HCT116 (cell line): ENCODE results near the gene DCDC2.

Experiments
- CTCF ChIP-seq, 3 experiments: fragments of 200-600 bp in 1 of 3; sonication (generic) in 1 of 3; IDR thresholded peaks in 2 of 3; conservative IDR thresholded peaks in 1 of 3; 2 replicates each; pipeline ENCODE4 v1.5.1; 2012 to 2017; ENCODE audit warnings: low read depth in 2 of 3, low read length in 2 of 3, antibody characterized with exemption in 1 of 3, borderline replicate concordance in 1 of 3, control low read depth in 1 of 3, mild to moderate bottlenecking in 1 of 3, mixed read lengths in 1 of 3, mixed run types in 1 of 3, moderate library complexity in 1 of 3; ENCODE audit not compliant: insufficient read depth in 1 of 3
- JUND ChIP-seq: IDR thresholded peaks from 2 replicates; pipeline ENCODE4 v1.6.1; 2012
- POLR2A ChIP-seq: IDR thresholded peaks from 2 replicates; pipeline ENCODE4 v1.7.0; 2011; ENCODE audit warnings: borderline replicate concordance; ENCODE audit not compliant: insufficient read depth, insufficient read length; ENCODE audit errors: extremely low read depth
- POLR2AphosphoS5 ChIP-seq: IDR thresholded peaks from 2 replicates; pipeline ENCODE4 v1.6.1; 2011; ENCODE audit warnings: mild to moderate bottlenecking, low read depth, low read length, moderate library complexity
- RAD21 ChIP-seq: IDR thresholded peaks from 2 replicates; pipeline ENCODE4 v1.6.1; 2012; ENCODE audit warnings: low read depth, mild to moderate bottlenecking
- SP1 ChIP-seq: IDR thresholded peaks from 2 replicates; pipeline ENCODE4 v1.6.1; 2012; ENCODE audit warnings: low read depth
- TCF7L2 ChIP-seq: IDR thresholded peaks from 2 replicates; pipeline ENCODE4 v1.7.0; 2011; ENCODE audit warnings: borderline replicate concordance, inconsistent platforms; ENCODE audit not compliant: insufficient read depth, insufficient read length; ENCODE audit errors: extremely low read depth
- YY1 ChIP-seq: IDR thresholded peaks from 2 replicates; pipeline ENCODE4 v1.6.1; 2011; ENCODE audit warnings: low read length, low read depth, moderate library complexity, mild to moderate bottlenecking; ENCODE audit not compliant: insufficient replicate concordance; ENCODE audit errors: extremely low read depth
- ZNF274 ChIP-seq: fragments of 200-500 bp; sonication (Bioruptor generic); IDR thresholded peaks from 2 replicates; pipeline ENCODE4 v1.6.1; 2014; ENCODE audit warnings: mild to moderate bottlenecking, low read depth, low read length, inconsistent platforms

- TF ChIP-seq TCF7L2 (no peak), POLR2A (no peak), RAD21 (no peak), CTCF (IDR thresholded peaks at IDR 0.05 in 2 of 3, conservative IDR thresholded peaks at IDR 0.05 in 1 of 3; ENCODE audit: borderline replicate concordance in 1 of 3, insufficient read depth in 1 of 3, low read depth in 2 of 3, low read length in 2 of 3) (no peak), POLR2AphosphoS5 (no peak), YY1 (no peak), ZNF274 (no peak), SP1 (no peak), JUND (no peak)
Observed at GRCh38 chr6:24140591-24140990, 217.3 kb downstream of the DCDC2 start.
